Body of pancreas (tissue), 4 donors: Measurements from ENCODE around the gene GLYATL1B.
"Not testable (repeated sequence)": the region's sequence is repeated elsewhere in the genome, so short reads cannot be mapped to it uniquely, and the experiment has no call there.

Experiments
- POLR2A ChIP-seq, 3 donors: fragments of 450-650 bp; IDR thresholded peaks; one replicate each; pipeline ENCODE4 v1.6.1; 2016; ENCODE audit warnings: antibody characterized with exemption in 3 of 3, mild to moderate bottlenecking in 2 of 3
- TF ChIP-seq, protein P1 (sequence below), 7 experiments: fragments of 450-650 bp in 4 of 7; fragments of 200-600 bp in 3 of 7; sonication (generic) in 3 of 7; IDR thresholded peaks; one replicate each; pipeline ENCODE4 v1.5.1; 2016 to 2019; ENCODE audit warnings: antibody characterized with exemption in 7 of 7

DNA sequence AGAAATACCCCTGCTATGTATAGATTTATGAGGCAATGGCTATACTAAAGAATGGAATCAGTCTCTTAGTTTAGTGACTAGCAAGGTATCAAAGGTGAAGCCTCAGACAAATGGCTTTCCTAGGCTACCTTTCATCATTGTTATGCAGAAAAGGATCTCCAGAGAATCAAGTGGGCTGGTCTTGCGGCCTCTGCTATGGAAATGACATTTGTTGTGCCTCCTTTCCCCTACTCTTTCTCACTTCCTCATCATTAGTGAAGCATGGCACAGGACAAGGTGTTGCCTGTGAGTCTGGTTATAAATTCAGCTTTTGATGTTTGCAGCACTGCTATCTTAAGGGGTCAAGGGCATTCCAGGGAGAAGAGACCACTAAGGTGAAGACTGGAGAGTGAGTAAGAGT, 34.7 kb upstream of the GLYATL1B start:
- not testable (repeated sequence) for TF ChIP-seq POLR2A (IDR thresholded peaks at IDR 0.05)
- TF ChIP-seq, protein P1, sequence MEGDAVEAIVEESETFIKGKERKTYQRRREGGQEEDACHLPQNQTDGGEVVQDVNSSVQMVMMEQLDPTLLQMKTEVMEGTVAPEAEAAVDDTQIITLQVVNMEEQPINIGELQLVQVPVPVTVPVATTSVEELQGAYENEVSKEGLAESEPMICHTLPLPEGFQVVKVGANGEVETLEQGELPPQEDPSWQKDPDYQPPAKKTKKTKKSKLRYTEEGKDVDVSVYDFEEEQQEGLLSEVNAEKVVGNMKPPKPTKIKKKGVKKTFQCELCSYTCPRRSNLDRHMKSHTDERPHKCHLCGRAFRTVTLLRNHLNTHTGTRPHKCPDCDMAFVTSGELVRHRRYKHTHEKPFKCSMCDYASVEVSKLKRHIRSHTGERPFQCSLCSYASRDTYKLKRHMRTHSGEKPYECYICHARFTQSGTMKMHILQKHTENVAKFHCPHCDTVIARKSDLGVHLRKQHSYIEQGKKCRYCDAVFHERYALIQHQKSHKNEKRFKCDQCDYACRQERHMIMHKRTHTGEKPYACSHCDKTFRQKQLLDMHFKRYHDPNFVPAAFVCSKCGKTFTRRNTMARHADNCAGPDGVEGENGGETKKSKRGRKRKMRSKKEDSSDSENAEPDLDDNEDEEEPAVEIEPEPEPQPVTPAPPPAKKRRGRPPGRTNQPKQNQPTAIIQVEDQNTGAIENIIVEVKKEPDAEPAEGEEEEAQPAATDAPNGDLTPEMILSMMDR (IDR thresholded peaks at IDR 0.05), result not testable (repeated sequence)
